Fibroblast of peridontal ligament (primary cell): ENCODE results near the gene PAFAH1B1.
"Not testable (repeated sequence)": the region's sequence is repeated elsewhere in the genome, so short reads cannot be mapped to it uniquely, and the experiment has no call there.

ENCODE experiments used
- DNase-seq: peaks from one replicate; pipeline ENCODE4 v3.0.0-alpha.2; 2010; ENCODE audit errors: extremely low read depth

The PAFAH1B1 gene

GRCh38 chr17:2635675-2636074, 42.2 kb downstream of the PAFAH1B1 start:
- peak; percentile 45 for DNase-seq

- no peak for DNase-seq
Measured at GRCh38 chr17:2636169-2636930, 42.9 kb downstream of the PAFAH1B1 start.

GRCh38 chr17:2637422-2637821, 44.0 kb downstream of the PAFAH1B1 start:
- no peak for DNase-seq

GRCh38 chr17:2644971-2645370, 51.5 kb downstream of the PAFAH1B1 start:
- no peak for DNase-seq

- DNase-seq = no peak
Measured at GRCh38 chr17:2647957-2648356, 54.5 kb downstream of the PAFAH1B1 start.

GRCh38 chr17:2649191-2649590, 55.7 kb downstream of the PAFAH1B1 start:
- DNase-seq = no peak

GRCh38 chr17:2652911-2653310, 59.5 kb downstream of the PAFAH1B1 start:
- DNase-seq = not testable (repeated sequence)

- DNase-seq = no peak
Measured at GRCh38 chr17:2655546-2655945, 62.1 kb downstream of the PAFAH1B1 start.

GRCh38 chr17:2656283-2656682, 62.8 kb downstream of the PAFAH1B1 start:
- no peak for DNase-seq

- DNase-seq = peak; percentile 56
Measured at GRCh38 chr17:2659337-2659736, 65.9 kb downstream of the PAFAH1B1 start.

- DNase-seq = not testable (repeated sequence)
Measured at GRCh38 chr17:2660410-2660809, 67.0 kb downstream of the PAFAH1B1 start.

- DNase-seq = no peak
Measured at GRCh38 chr17:2672026-2672425, 78.6 kb downstream of the PAFAH1B1 start.

- DNase-seq = not testable (repeated sequence)
Measured at GRCh38 chr17:2679247-2679646, 85.8 kb downstream of the PAFAH1B1 start.

- DNase-seq = no peak
Measured at GRCh38 chr17:2680961-2681360, 87.5 kb downstream of the PAFAH1B1 start.

GRCh38 chr17:2681650-2682049, 88.2 kb downstream of the PAFAH1B1 start:
- no peak for DNase-seq

GRCh38 chr17:2682176-2682938, 88.9 kb downstream of the PAFAH1B1 start:
- no peak for DNase-seq

- peak; percentile 65 for DNase-seq
Measured at GRCh38 chr17:2683912-2684311, 90.5 kb downstream of the PAFAH1B1 start.

- no peak for DNase-seq
Measured at GRCh38 chr17:2684549-2684948, 91.1 kb downstream of the PAFAH1B1 start.

- no peak for DNase-seq
Measured at GRCh38 chr17:2685696-2686095, 92.2 kb downstream of the PAFAH1B1 start.

GRCh38 chr17:2687074-2687418, 93.6 kb downstream of the PAFAH1B1 start:
- DNase-seq = no peak

GRCh38 chr17:2688351-2689342, 95.2 kb downstream of the PAFAH1B1 start:
- no peak for DNase-seq
